Tibial nerve (tissue), 4 donors: ENCODE measurements around the gene MXI1. TPM values are rescaled to one million over a fixed set of nuclear protein-coding genes. Genes with fewer than 3 reads are reported as not detected.
"Not testable (repeated sequence)": the region's sequence is repeated elsewhere in the genome, so short reads cannot be mapped to it uniquely, and the experiment has no call there.

Experiments used
- DNase-seq, 2 donors: peaks; one replicate each; pipeline ENCODE4 v3.0.0-alpha.2; 2019; ENCODE audit warnings: low spot score in 2 of 2
- H3K27ac ChIP-seq, 4 donors: fragments of 200-600 bp; sonication (generic) in 3 of 4; one replicate each; pipeline ENCODE4 v1.5.1; 2017 to 2019; ENCODE audit warnings: mild to moderate bottlenecking in 1 of 4
- H3K27me3 ChIP-seq, 2 donors: fragments of 200-600 bp; sonication (generic) in 1 of 2; one replicate each; pipeline versions ENCODE4 v1.5.1 to v1.6.0; 2017 to 2019
- H3K36me3 ChIP-seq, 3 donors: fragments of 200-600 bp; sonication (generic); one replicate each; pipeline ENCODE4 v1.5.1; 2018 to 2019
- H3K4me1 ChIP-seq, 4 donors: fragments of 200-600 bp; sonication (generic) in 3 of 4; one replicate each; pipeline ENCODE4 v1.5.1; 2017 to 2019
- H3K4me3 ChIP-seq, 4 donors: fragments of 200-600 bp; sonication (generic) in 3 of 4; one replicate each; pipeline ENCODE4 v1.5.1; 2017 to 2019; ENCODE audit warnings: mild to moderate bottlenecking in 1 of 4, moderate library complexity in 1 of 4
- H3K9me3 ChIP-seq, 4 donors: fragments of 200-600 bp; sonication (generic) in 3 of 4; one replicate each; pipeline ENCODE4 v1.5.1; 2017 to 2019
- CTCF ChIP-seq, 5 experiments: fragments of 200-600 bp in 3 of 5; fragments of 450-650 bp in 2 of 5; sonication (generic) in 3 of 5; IDR thresholded peaks; one replicate each; pipeline ENCODE4 v1.5.1; 2016 to 2019; ENCODE audit warnings: antibody characterized with exemption in 5 of 5, mild to moderate bottlenecking in 3 of 5, moderate library complexity in 2 of 5
- EP300 ChIP-seq, 2 donors: sonication (generic); formaldehyde crosslinking; IDR thresholded peaks; one replicate each; pipeline ENCODE4 v1.6.1; 2017; ENCODE audit warnings: antibody characterized with exemption in 2 of 2, mild to moderate bottlenecking in 1 of 2
- POLR2A ChIP-seq, 2 donors: fragments of 450-650 bp; IDR thresholded peaks; one replicate each; pipeline ENCODE4 v1.6.1; 2017; ENCODE audit warnings: antibody characterized with exemption in 2 of 2, mild to moderate bottlenecking in 2 of 2, moderate library complexity in 2 of 2
- WGBS, 2 donors: methylation state at CpG; one replicate each; pipeline ENCODE4 v1.1.5; 2018; 5-methylcytosine and 5-hydroxymethylcytosine counted together
- total RNA-seq, 4 donors: library from RNA; depleted of rRNA; stranded (reverse); fragments of >200 nt; gene quantifications; one replicate each; pipeline ENCODE4 v1.1.0, GENCODE V29; 2016

The MXI1 gene
- total RNA-seq, 4 donors from 2014 or later = 103 to 131 (median 123) TPM

- Histone ChIP-seq H3K9me3 (peaks cover 0 to 41% (median 0%) of the 10 kb centered on the region in 4 donors), H3K27ac (no peak overlapping the region), H3K4me3 (no peak overlapping the region), H3K4me1 (no peaks in the 10 kb centered on the region), H3K36me3 (no peaks in the 10 kb centered on the region), H3K27me3 (no peaks in the 10 kb centered on the region)
- no peak for TF ChIP-seq POLR2A (IDR thresholded peaks at IDR 0.05)
- no peak for TF ChIP-seq EP300 (IDR thresholded peaks at IDR 0.05)
- TF ChIP-seq CTCF (IDR thresholded peaks at IDR 0.05) = no peak
- WGBS, 2 donors = 89 to 90% methylated on average over 5 of the region's 5 CpGs
- no peak for DNase-seq
These were observed 120.0 kb downstream of the MXI1 start for GRCh38 chr10:110327262-110327914.

- Histone ChIP-seq H3K4me1 (peaks cover 0 to 2% (median 0%) of the 10 kb centered on the region in 4 donors), H3K4me3 (no peak overlapping the region), H3K9me3 (peaks cover 0 to 38% (median 0%) of the 10 kb centered on the region in 4 donors), H3K36me3 (no peaks in the 10 kb centered on the region), H3K27me3 (no peaks in the 10 kb centered on the region), H3K27ac (no peak overlapping the region)
- WGBS, 2 donors = 88 to 89% methylated on average over 6 of the region's 6 CpGs
- TF ChIP-seq EP300 (IDR thresholded peaks at IDR 0.05) = no peak
- no peak for TF ChIP-seq CTCF (IDR thresholded peaks at IDR 0.05)
- TF ChIP-seq POLR2A (IDR thresholded peaks at IDR 0.05) = no peak
- DNase-seq = no peak
These were observed 123.3 kb downstream of the MXI1 start for GRCh38 chr10:110330675-110331074.

GRCh38 chr10:110331226-110331795 lies 123.9 kb downstream of the MXI1 start:
- not testable (repeated sequence) for H3K27ac ChIP-seq, H3K4me3 ChIP-seq, H3K4me1 ChIP-seq, H3K36me3 ChIP-seq, H3K27me3 ChIP-seq, DNase-seq
- WGBS, 2 donors = 95 to 96% methylated on average over 22 to 27 of the region's 32 CpGs
- peaks cover 0 to 35% (median 0%) of the 10 kb centered on the region in 4 donors for H3K9me3 ChIP-seq

GRCh38 chr10:110334061-110334656 lies 126.8 kb downstream of the MXI1 start:
- Histone ChIP-seq H3K4me3 (no peak overlapping the region), H3K27me3 (no peaks in the 10 kb centered on the region), H3K4me1 (peaks cover 0 to 13% (median 0%) of the 10 kb centered on the region in 4 donors), H3K9me3 (peaks cover 0 to 30% (median 0%) of the 10 kb centered on the region in 4 donors), H3K27ac (no peak overlapping the region), H3K36me3 (no peaks in the 10 kb centered on the region)
- no peak for TF ChIP-seq EP300 (IDR thresholded peaks at IDR 0.05)
- no peak for TF ChIP-seq POLR2A (IDR thresholded peaks at IDR 0.05)
- no peak for TF ChIP-seq CTCF (IDR thresholded peaks at IDR 0.05)
- WGBS, 2 donors = 77 to 93% methylated on average over 5 of the region's 5 CpGs
- DNase-seq = no peak

- no peak for DNase-seq
- Histone ChIP-seq H3K36me3 (no peaks in the 10 kb centered on the region), H3K4me1 (peaks cover 0 to 13% (median 0%) of the 10 kb centered on the region in 4 donors), H3K27ac (no peak overlapping the region), H3K4me3 (no peak overlapping the region), H3K27me3 (no peaks in the 10 kb centered on the region), H3K9me3 (peaks cover 0 to 17% (median 0%) of the 10 kb centered on the region in 4 donors)
- WGBS, 2 donors = 67% methylated on average over 7 of the region's 7 CpGs
- TF ChIP-seq EP300 (IDR thresholded peaks at IDR 0.05) (no peak), POLR2A (IDR thresholded peaks at IDR 0.05) (no peak), CTCF (IDR thresholded peaks at IDR 0.05) (no peak)
These were observed 128.1 kb downstream of the MXI1 start for GRCh38 chr10:110335314-110336064.
